ENCODE measurements around the gene CCDC138.

Gene CCDC138

DNA sequence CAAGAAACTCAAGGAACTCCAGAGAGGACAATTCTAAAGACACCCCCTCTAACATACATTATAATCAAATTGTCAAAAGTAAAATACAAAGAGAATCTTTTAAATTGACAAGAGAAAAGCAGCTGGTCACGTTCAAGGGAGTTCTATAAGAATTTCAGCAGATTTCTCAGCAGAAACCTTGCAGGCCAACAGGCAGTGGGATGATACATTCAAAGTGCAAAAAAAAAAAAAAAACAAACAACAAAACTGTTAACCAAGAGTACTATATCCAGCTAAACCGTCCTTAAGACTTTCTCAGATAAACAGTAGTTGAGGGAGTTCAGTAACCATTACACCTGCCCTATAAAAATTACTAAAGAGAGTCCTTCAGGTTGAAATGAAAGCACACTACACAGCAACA is 33.9 kb downstream of the CCDC138 start:
- Histone ChIP-seq H3K9ac (ENCODE audit: insufficient read length) (no peak overlapping the region), H3K27ac (no peak overlapping the region), H3K9me3 (ENCODE audit: low read depth, low read length) (0 out of 2 replicates have a peak, but pooled peaks cover 9% of the 10 kb centered on the region), H3K36me3 (ENCODE audit: insufficient read depth, low read length) (peaks cover 72% of the 10 kb centered on the region), H3K4me3 (no peak overlapping the region)
- TF ChIP-seq EZH2 (IDR thresholded peaks at IDR 0.05) (no peak), FOXP2 (optimal IDR thresholded peaks at IDR 0.05; ENCODE audit: control extremely low read depth, extremely low read length, insufficient read depth) (no peak), POLR2AphosphoS5 (IDR thresholded peaks at IDR 0.05; ENCODE audit: borderline replicate concordance, low read depth, low read length) (no peak)
- no peak for DNase-seq (ENCODE audit: low read depth, low spot score)

DNA sequence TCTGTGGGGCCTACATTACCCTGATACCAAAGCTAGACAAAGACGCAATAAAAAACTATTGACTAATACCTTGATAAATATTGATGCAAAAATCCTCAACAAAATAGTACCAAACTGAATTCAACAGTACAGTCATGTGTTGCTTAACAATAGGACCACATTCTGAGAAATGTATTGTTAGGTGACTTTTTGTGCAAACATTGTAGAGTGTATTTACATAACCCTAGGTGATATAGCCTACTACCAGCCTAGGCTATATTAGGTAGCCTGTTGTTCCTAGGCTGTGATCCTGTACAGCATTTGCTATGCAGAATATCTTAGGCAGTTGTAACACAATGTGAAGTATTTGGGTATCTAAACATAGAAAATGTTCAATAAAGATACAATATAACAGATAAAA is 36.7 kb downstream of the CCDC138 start:
- peaks cover 58% of the 10 kb centered on the region for H3K36me3 ChIP-seq (ENCODE audit: insufficient read depth, low read length)
- no peak for DNase-seq (ENCODE audit: low read depth, low spot score)
- no peak overlapping the region for H3K4me3 ChIP-seq
- 0 out of 2 replicates have a peak, but pooled peaks cover 10% of the 10 kb centered on the region for H3K9me3 ChIP-seq (ENCODE audit: low read depth, low read length)
- no peak overlapping the region for H3K9ac ChIP-seq (ENCODE audit: insufficient read length)
- no peak overlapping the region for H3K27ac ChIP-seq
- TF ChIP-seq EZH2 (IDR thresholded peaks at IDR 0.05), result no peak
- no peak for TF ChIP-seq FOXP2 (optimal IDR thresholded peaks at IDR 0.05; ENCODE audit: control extremely low read depth, extremely low read length, insufficient read depth)

- Histone ChIP-seq H3K9ac (ENCODE audit: insufficient read length) (no peak overlapping the region), H3K27ac (no peak overlapping the region; the same call in 1 of the 2 replicates), H3K9me3 (ENCODE audit: low read depth, low read length) (0 out of 2 replicates have a peak, but pooled peaks cover 3% of the 10 kb centered on the region), H3K4me3 (no peak overlapping the region), H3K36me3 (ENCODE audit: insufficient read depth, low read length) (peaks cover 48% of the 10 kb centered on the region)
- TF ChIP-seq FOXP2 (optimal IDR thresholded peaks at IDR 0.05; ENCODE audit: control extremely low read depth, extremely low read length, insufficient read depth), result no peak
- DNase-seq (ENCODE audit: low read depth, low spot score), result no peak
These were observed 37.9 kb downstream of the CCDC138 start for GRCh38 chr2:108824316-108825070.

GRCh38 chr2:108825254-108825653 is 38.7 kb downstream of the CCDC138 start:
- no peak overlapping the region for H3K27ac ChIP-seq
- peaks cover 40% of the 10 kb centered on the region for H3K36me3 ChIP-seq (ENCODE audit: insufficient read depth, low read length)
- H3K4me3 ChIP-seq, result no peak overlapping the region
- H3K9me3 ChIP-seq (ENCODE audit: low read depth, low read length), result 0 out of 2 replicates have a peak, but pooled peaks cover 3% of the 10 kb centered on the region
- H3K9ac ChIP-seq (ENCODE audit: insufficient read length), result no peak overlapping the region
- TF ChIP-seq POLR2AphosphoS5 (IDR thresholded peaks at IDR 0.05; ENCODE audit: borderline replicate concordance, low read depth, low read length), result no peak
- no peak for TF ChIP-seq FOXP2 (optimal IDR thresholded peaks at IDR 0.05; ENCODE audit: control extremely low read depth, extremely low read length, insufficient read depth)
- TF ChIP-seq EZH2 (IDR thresholded peaks at IDR 0.05), result no peak
- no peak for DNase-seq (ENCODE audit: low read depth, low spot score)

DNA sequence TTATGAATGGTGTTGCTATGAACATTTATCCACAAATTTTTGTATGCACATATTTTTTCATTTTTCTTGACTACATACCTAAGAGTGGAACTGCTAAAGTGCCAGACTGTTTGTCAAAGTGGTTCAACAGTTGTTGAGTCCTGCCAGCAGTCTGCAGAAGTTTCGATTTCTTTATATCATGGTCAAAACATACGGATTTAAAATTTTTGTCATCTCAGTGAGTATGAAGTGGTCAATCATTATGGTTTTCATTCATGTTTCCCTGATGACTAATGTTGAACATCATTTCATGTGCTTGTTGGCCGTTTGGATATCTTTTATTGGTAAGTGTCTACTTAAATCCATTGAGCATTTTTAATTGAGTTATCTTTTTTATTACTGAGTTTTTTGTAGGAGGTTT is 39.2 kb downstream of the CCDC138 start:
- TF ChIP-seq FOXP2 (optimal IDR thresholded peaks at IDR 0.05; ENCODE audit: control extremely low read depth, extremely low read length, insufficient read depth), result no peak
- TF ChIP-seq EZH2 (IDR thresholded peaks at IDR 0.05), result no peak
- no peak for TF ChIP-seq POLR2AphosphoS5 (IDR thresholded peaks at IDR 0.05; ENCODE audit: borderline replicate concordance, low read depth, low read length)
- no peak for DNase-seq (ENCODE audit: low read depth, low spot score)
- H3K9me3 ChIP-seq (ENCODE audit: low read depth, low read length), result 0 out of 2 replicates have a peak, but pooled peaks cover 3% of the 10 kb centered on the region
- H3K4me3 ChIP-seq, result no peak overlapping the region
- H3K9ac ChIP-seq (ENCODE audit: insufficient read length), result no peak overlapping the region
- H3K27ac ChIP-seq, result no peak overlapping the region
- H3K36me3 ChIP-seq (ENCODE audit: insufficient read depth, low read length), result peaks cover 35% of the 10 kb centered on the region

GRCh38 chr2:108829578-108830310 is 43.2 kb downstream of the CCDC138 start:
- no peak overlapping the region for H3K9ac ChIP-seq (ENCODE audit: insufficient read length)
- TF ChIP-seq FOXP2 (optimal IDR thresholded peaks at IDR 0.05; ENCODE audit: control extremely low read depth, extremely low read length, insufficient read depth) (no peak), EZH2 (IDR thresholded peaks at IDR 0.05) (no peak), POLR2AphosphoS5 (IDR thresholded peaks at IDR 0.05; ENCODE audit: borderline replicate concordance, low read depth, low read length) (no peak)
- no peak overlapping the region for H3K4me3 ChIP-seq
- H3K27ac ChIP-seq, result no peak overlapping the region
- peaks cover 20% of the 10 kb centered on the region for H3K36me3 ChIP-seq (ENCODE audit: insufficient read depth, low read length)
- no peak for DNase-seq (ENCODE audit: low read depth, low spot score)
- 0 out of 2 replicates have a peak, but pooled peaks cover 3% of the 10 kb centered on the region for H3K9me3 ChIP-seq (ENCODE audit: low read depth, low read length)

GRCh38 chr2:108833219-108833618 is 46.6 kb downstream of the CCDC138 start:
- no peak for DNase-seq (ENCODE audit: low read depth, low spot score)
- TF ChIP-seq EZH2 (IDR thresholded peaks at IDR 0.05) (no peak), FOXP2 (optimal IDR thresholded peaks at IDR 0.05; ENCODE audit: control extremely low read depth, extremely low read length, insufficient read depth) (no peak), POLR2AphosphoS5 (IDR thresholded peaks at IDR 0.05; ENCODE audit: borderline replicate concordance, low read depth, low read length) (no peak)
- Histone ChIP-seq H3K9me3 (ENCODE audit: low read depth, low read length) (peaks cover 5% of the 10 kb centered on the region; the same call in 1 of the 2 replicates), H3K36me3 (ENCODE audit: insufficient read depth, low read length) (peaks cover 32% of the 10 kb centered on the region), H3K9ac (ENCODE audit: insufficient read length) (no peak overlapping the region), H3K27ac (no peak overlapping the region), H3K4me3 (no peak overlapping the region)

GRCh38 chr2:108834620-108835019 is 48.0 kb downstream of the CCDC138 start:
- Histone ChIP-seq H3K9ac (ENCODE audit: insufficient read length) (no peak overlapping the region), H3K27ac (no peak overlapping the region), H3K9me3 (ENCODE audit: low read depth, low read length) (peaks cover 5% of the 10 kb centered on the region; the same call in 1 of the 2 replicates), H3K36me3 (ENCODE audit: insufficient read depth, low read length) (peaks cover 40% of the 10 kb centered on the region), H3K4me3 (no peak overlapping the region)
- DNase-seq (ENCODE audit: low read depth, low spot score), result no peak
- TF ChIP-seq POLR2AphosphoS5 (IDR thresholded peaks at IDR 0.05; ENCODE audit: borderline replicate concordance, low read depth, low read length) (no peak), FOXP2 (optimal IDR thresholded peaks at IDR 0.05; ENCODE audit: control extremely low read depth, extremely low read length, insufficient read depth) (no peak)

Measured in SK-N-MC (cell line).